Measurements from ENCODE around the gene RAC2. TPM values are rescaled to one million over a fixed set of nuclear protein-coding genes. Genes with fewer than 3 reads are reported as not detected.
"Not testable (repeated sequence)": the region's sequence is repeated elsewhere in the genome, so short reads cannot be mapped to it uniquely, and the experiment has no call there.

RAC2 gene
- polyA plus RNA-seq, 1 donor: 22.6 TPM

- H3K4me1 ChIP-seq (ENCODE audit: control insufficient read depth, insufficient read depth, low read length): no peaks in the 10 kb centered on the region
- DNase-seq: no peak
- H3K27ac ChIP-seq (ENCODE audit: low read length): no peak overlapping the region
- WGBS (ENCODE audit: insufficient coverage, low lambda C conversion rate): 80% methylated on average over 1 of the region's 27 CpGs
- H3K36me3 ChIP-seq (ENCODE audit: control insufficient read depth, insufficient read depth, low read length): no peaks in the 10 kb centered on the region
- H3K27me3 ChIP-seq (ENCODE audit: control insufficient read depth, insufficient read depth, low read length): no peaks in the 10 kb centered on the region
- H3K4me3 ChIP-seq (ENCODE audit: low read length): no peak overlapping the region
- H3K9me3 ChIP-seq (ENCODE audit: control insufficient read depth, low read depth, low read length): no peaks in the 10 kb centered on the region
Observed at GRCh38 chr22:37233751-37234631, 10.1 kb downstream of the RAC2 start.

DNA sequence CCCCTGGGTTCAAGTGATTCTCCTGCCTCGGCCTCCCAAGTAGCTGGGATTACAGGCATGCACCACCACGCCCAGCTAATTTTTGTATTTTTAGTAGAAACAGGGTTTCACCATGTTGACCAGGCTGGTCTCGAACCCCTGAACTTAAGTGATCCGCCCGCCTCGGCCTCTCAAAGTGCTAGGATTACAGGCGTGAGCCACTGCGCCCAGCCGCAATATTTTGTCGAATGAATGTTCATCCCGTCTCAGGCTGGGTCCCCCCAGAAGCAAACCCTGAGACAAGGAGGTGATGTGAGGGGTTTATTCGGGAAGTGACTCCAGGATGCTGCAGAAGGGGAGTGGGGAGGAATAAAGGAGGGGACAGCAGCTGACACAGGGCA lies 10.7 kb downstream of the RAC2 start:
- not testable (repeated sequence) for H3K4me1 ChIP-seq (ENCODE audit: control insufficient read depth, insufficient read depth, low read length); H3K27me3 ChIP-seq (ENCODE audit: control insufficient read depth, insufficient read depth, low read length); H3K9me3 ChIP-seq (ENCODE audit: control insufficient read depth, low read depth, low read length); DNase-seq; H3K4me3 ChIP-seq (ENCODE audit: low read length); H3K27ac ChIP-seq (ENCODE audit: low read length); H3K36me3 ChIP-seq (ENCODE audit: control insufficient read depth, insufficient read depth, low read length)
- no CpG with 5 or more reads among the region's 12 CpGs for WGBS (ENCODE audit: insufficient coverage, low lambda C conversion rate)

DNA sequence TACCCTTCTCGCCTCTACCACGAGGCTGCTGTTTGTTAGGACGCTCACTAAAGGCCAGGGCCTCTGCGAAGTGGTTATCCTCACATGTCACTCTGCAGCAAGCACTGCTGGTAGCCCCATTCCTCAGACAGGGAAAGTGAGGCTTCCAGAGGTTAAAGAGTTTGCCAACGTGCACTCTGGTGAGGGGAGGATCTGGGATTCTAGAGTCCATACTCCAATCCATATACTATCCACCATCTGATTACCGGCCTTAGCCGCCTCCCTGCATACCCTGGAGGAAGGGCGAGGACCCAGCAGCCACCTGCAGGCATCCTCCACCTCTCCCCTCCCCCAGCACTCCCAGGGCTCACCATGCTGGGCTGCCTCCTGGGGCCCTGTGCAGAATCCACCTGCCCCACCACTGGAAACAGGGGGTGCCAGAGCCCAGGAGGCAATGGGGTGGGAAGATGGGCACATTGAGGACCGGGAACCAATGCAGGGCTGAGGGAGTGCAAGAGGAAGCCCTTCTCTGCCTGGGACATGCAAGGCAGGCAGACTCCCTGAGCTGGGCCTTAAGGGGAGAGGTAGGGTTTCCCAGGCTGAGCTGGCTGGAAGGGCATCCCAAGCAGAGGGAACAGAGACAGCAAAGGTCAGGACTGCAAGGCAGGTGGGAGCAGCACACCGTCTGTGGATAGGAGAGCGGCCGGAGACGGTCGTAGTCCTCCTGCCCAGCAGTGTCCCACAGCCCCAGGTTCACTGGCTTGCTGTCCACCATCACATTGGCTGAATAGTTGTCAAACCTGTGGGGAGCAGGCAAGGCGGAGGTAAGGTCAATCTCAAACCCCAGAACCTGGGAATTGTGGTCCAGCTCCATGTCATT lies 11.7 kb downstream of the RAC2 start:
- no peaks in the 10 kb centered on the region for H3K27me3 ChIP-seq (ENCODE audit: control insufficient read depth, insufficient read depth, low read length)
- H3K4me1 ChIP-seq (ENCODE audit: control insufficient read depth, insufficient read depth, low read length): no peaks in the 10 kb centered on the region
- no peaks in the 10 kb centered on the region for H3K9me3 ChIP-seq (ENCODE audit: control insufficient read depth, low read depth, low read length)
- no CpG with 5 or more reads among the region's 15 CpGs for WGBS (ENCODE audit: insufficient coverage, low lambda C conversion rate)
- no peak overlapping the region for H3K27ac ChIP-seq (ENCODE audit: low read length)
- DNase-seq: no peak
- no peak overlapping the region for H3K4me3 ChIP-seq (ENCODE audit: low read length)
- H3K36me3 ChIP-seq (ENCODE audit: control insufficient read depth, insufficient read depth, low read length): no peaks in the 10 kb centered on the region

- Histone ChIP-seq H3K9me3 (ENCODE audit: control insufficient read depth, low read depth, low read length) (no peaks in the 10 kb centered on the region), H3K36me3 (ENCODE audit: control insufficient read depth, insufficient read depth, low read length) (no peaks in the 10 kb centered on the region), H3K27me3 (ENCODE audit: control insufficient read depth, insufficient read depth, low read length) (no peaks in the 10 kb centered on the region), H3K27ac (ENCODE audit: low read length) (no peak overlapping the region), H3K4me3 (ENCODE audit: low read length) (no peak overlapping the region), H3K4me1 (ENCODE audit: control insufficient read depth, insufficient read depth, low read length) (no peaks in the 10 kb centered on the region)
- DNase-seq: no peak
- 96% methylated on average over 3 of the region's 21 CpGs for WGBS (ENCODE audit: insufficient coverage, low lambda C conversion rate)
Observed at GRCh38 chr22:37231406-37232139, 12.5 kb downstream of the RAC2 start.

DNA sequence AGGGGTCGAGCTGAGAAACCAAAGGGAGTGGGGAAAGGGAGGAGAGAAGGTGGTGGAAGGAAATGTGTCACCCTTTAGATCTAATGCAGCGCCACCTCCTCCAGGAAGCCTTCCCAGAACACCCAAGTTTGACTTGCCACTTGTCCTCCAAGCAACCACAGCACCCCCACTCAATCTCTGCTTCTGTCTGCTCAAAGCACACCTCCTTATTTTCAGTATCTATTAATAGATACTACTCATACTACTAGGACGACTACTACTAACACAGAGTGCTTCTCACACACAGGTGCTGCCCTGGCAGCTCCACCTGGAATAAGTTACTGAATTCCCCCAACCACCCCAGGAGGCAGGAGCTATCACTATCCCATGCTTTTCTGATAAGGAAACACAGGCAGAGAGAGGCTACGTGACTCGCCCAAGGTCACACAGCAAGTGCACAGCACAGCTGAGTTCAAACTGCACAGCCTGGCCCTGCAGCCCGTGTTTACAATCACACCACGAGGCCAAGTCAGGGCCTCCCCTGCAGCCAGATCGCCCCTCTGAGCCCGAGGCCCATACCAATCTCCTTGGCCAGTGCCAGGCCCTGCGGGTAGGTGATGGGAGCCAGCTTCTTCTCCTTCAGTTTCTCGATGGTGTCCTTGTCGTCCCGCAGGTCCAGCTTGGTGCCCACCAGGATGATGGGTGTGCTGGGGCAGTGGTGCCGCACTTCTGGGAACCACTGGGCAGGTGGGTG lies 13.2 kb downstream of the RAC2 start:
- WGBS (ENCODE audit: insufficient coverage, low lambda C conversion rate): no CpG with 5 or more reads among the region's 14 CpGs
- H3K4me3 ChIP-seq (ENCODE audit: low read length): no peak overlapping the region
- no peaks in the 10 kb centered on the region for H3K27me3 ChIP-seq (ENCODE audit: control insufficient read depth, insufficient read depth, low read length)
- no peaks in the 10 kb centered on the region for H3K4me1 ChIP-seq (ENCODE audit: control insufficient read depth, insufficient read depth, low read length)
- no peak for DNase-seq
- no peak overlapping the region for H3K27ac ChIP-seq (ENCODE audit: low read length)
- no peaks in the 10 kb centered on the region for H3K9me3 ChIP-seq (ENCODE audit: control insufficient read depth, low read depth, low read length)
- no peaks in the 10 kb centered on the region for H3K36me3 ChIP-seq (ENCODE audit: control insufficient read depth, insufficient read depth, low read length)

- no peaks in the 10 kb centered on the region for H3K9me3 ChIP-seq (ENCODE audit: control insufficient read depth, low read depth, low read length)
- WGBS (ENCODE audit: insufficient coverage, low lambda C conversion rate): no CpG with 5 or more reads among the region's 8 CpGs
- no peak overlapping the region for H3K4me3 ChIP-seq (ENCODE audit: low read length)
- H3K4me1 ChIP-seq (ENCODE audit: control insufficient read depth, insufficient read depth, low read length): no peaks in the 10 kb centered on the region
- no peak for DNase-seq
- H3K27me3 ChIP-seq (ENCODE audit: control insufficient read depth, insufficient read depth, low read length): no peaks in the 10 kb centered on the region
- H3K27ac ChIP-seq (ENCODE audit: low read length): no peak overlapping the region
- H3K36me3 ChIP-seq (ENCODE audit: control insufficient read depth, insufficient read depth, low read length): no peaks in the 10 kb centered on the region
Observed at GRCh38 chr22:37229805-37230672, 14.0 kb downstream of the RAC2 start.

GRCh38 chr22:37229012-37229804 lies 14.9 kb downstream of the RAC2 start:
- 80% methylated on average over 1 of the region's 7 CpGs for WGBS (ENCODE audit: insufficient coverage, low lambda C conversion rate)
- no peaks in the 10 kb centered on the region for H3K27me3 ChIP-seq (ENCODE audit: control insufficient read depth, insufficient read depth, low read length)
- no peak overlapping the region for H3K27ac ChIP-seq (ENCODE audit: low read length)
- no peaks in the 10 kb centered on the region for H3K9me3 ChIP-seq (ENCODE audit: control insufficient read depth, low read depth, low read length)
- H3K36me3 ChIP-seq (ENCODE audit: control insufficient read depth, insufficient read depth, low read length): no peaks in the 10 kb centered on the region
- no peak for DNase-seq
- H3K4me3 ChIP-seq (ENCODE audit: low read length): no peak overlapping the region
- H3K4me1 ChIP-seq (ENCODE audit: control insufficient read depth, insufficient read depth, low read length): no peaks in the 10 kb centered on the region

DNA sequence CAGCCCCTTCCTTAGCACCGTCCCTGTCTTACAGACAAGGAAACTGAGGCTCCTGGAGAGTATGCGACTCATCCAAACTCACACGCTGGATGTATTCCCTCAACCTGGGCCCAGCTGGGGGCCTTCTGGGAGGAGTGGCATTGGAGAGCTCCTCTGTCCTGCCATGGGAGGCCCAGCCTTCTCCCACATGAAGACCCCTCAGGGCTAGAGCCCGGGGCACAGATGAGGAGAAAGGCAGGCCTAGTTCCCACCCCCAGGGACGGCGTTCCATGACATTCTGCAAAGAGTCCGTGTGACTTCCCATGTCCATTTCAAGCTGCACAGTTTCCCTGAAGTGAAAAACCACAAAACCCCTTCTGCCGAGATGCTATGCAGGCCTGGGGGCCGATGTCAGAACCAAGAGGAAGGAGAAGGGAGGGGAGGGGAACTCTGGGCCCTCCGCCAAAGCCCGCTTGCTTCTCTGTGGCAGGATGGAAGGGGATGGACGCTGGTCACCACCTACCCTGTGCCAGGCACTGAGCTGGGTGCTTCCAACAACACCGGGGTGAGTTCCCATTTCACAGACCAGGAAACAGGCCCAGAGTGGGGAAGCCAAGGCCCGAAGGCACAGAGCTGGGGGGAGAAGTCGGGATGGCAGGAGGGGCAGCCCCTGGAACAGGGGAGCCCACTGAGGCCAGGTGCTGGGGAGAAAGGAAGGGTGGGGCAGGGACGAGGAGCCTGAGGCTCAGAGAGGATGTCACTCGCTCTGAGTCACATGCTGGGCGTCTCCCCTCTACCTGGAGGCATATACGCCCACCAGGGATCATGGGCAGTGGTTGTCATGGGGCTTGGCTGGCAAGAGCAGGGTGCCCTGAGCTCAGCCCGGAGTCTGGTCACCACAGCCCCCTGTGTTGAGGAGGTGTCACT lies 15.7 kb downstream of the RAC2 start:
- no peaks in the 10 kb centered on the region for H3K27me3 ChIP-seq (ENCODE audit: control insufficient read depth, insufficient read depth, low read length)
- no peak for DNase-seq
- no peaks in the 10 kb centered on the region for H3K9me3 ChIP-seq (ENCODE audit: control insufficient read depth, low read depth, low read length)
- H3K4me3 ChIP-seq (ENCODE audit: low read length): no peak overlapping the region
- no peaks in the 10 kb centered on the region for H3K36me3 ChIP-seq (ENCODE audit: control insufficient read depth, insufficient read depth, low read length)
- no peaks in the 10 kb centered on the region for H3K4me1 ChIP-seq (ENCODE audit: control insufficient read depth, insufficient read depth, low read length)
- no CpG with 5 or more reads among the region's 20 CpGs for WGBS (ENCODE audit: insufficient coverage, low lambda C conversion rate)
- no peak overlapping the region for H3K27ac ChIP-seq (ENCODE audit: low read length)

All from large intestine (tissue), 3 donors.